Astrocyte of the cerebellum (primary cell): Measurements from ENCODE around the gene KANSL1L.

Experiments
- DNase-seq: peaks from one replicate; pipeline ENCODE4 v3.0.0-alpha.2; 2011; ENCODE audit warnings: low read depth
- H3K4me3 ChIP-seq: 2 replicates; pipeline ENCODE4 v1.5.1; 2011; ENCODE audit warnings: mild to moderate bottlenecking, low read depth, low read length, moderate library complexity
- in situ Hi-C: cut with HindIII; loops from 2 replicates; pipeline ENCODE4 v1.10.0; 2017; ENCODE audit warnings: low sequenced_read_pairs
- TF ChIP-seq, protein P1 (sequence below): IDR thresholded peaks from 2 replicates; pipeline ENCODE4 v1.5.1; 2012; ENCODE audit warnings: low read length, low read depth, moderate library complexity, mild to moderate bottlenecking; ENCODE audit errors: missing control alignments

KANSL1L gene

GRCh38 chr2:210009126-210009525, 162.1 kb downstream of the KANSL1L start:
- H3K4me3 ChIP-seq = no peak overlapping the region
- TF ChIP-seq, protein P1, sequence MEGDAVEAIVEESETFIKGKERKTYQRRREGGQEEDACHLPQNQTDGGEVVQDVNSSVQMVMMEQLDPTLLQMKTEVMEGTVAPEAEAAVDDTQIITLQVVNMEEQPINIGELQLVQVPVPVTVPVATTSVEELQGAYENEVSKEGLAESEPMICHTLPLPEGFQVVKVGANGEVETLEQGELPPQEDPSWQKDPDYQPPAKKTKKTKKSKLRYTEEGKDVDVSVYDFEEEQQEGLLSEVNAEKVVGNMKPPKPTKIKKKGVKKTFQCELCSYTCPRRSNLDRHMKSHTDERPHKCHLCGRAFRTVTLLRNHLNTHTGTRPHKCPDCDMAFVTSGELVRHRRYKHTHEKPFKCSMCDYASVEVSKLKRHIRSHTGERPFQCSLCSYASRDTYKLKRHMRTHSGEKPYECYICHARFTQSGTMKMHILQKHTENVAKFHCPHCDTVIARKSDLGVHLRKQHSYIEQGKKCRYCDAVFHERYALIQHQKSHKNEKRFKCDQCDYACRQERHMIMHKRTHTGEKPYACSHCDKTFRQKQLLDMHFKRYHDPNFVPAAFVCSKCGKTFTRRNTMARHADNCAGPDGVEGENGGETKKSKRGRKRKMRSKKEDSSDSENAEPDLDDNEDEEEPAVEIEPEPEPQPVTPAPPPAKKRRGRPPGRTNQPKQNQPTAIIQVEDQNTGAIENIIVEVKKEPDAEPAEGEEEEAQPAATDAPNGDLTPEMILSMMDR = no peak
- no peak for DNase-seq
- in situ Hi-C loops = no loop called here

GRCh38 chr2:210007895-210008294, 163.3 kb downstream of the KANSL1L start:
- H3K4me3 ChIP-seq = no peak overlapping the region
- TF ChIP-seq, protein P1 = no peak
- DNase-seq = no peak
- in situ Hi-C loops = no loop called here

- DNase-seq = no peak
- TF ChIP-seq, protein P1 = no peak
Measured at GRCh38 chr2:210004881-210005280, 166.3 kb downstream of the KANSL1L start.

DNA sequence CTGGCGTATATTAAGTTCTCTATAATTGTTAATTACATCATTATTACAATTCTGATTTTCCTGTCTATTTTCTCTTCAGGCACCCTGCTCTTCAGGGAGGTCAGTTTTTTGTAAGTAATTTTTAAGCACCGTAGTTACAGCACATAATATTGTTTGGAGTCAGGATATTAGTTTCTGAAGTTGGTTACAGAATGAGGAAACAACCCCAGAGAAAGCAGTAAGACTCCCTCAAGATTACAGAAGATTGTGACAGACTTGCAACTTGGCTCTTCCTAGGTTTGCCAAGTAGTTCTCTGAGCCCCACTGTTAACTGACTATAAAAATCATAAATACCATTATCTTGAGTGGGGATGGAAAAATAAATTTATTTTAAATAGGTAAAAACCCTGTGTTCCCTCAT, 167.8 kb downstream of the KANSL1L start:
- H3K4me3 ChIP-seq = peak overlapping the region; percentile 89
- TF ChIP-seq, protein P1 = no peak
- in situ Hi-C loops = no loop called here
- DNase-seq = no peak

More at GRCh38 chr2:210004881-210005280, 166.3 kb downstream of the KANSL1L start:
- in situ Hi-C loops = no loop called here
- H3K4me3 ChIP-seq = no peak overlapping the region

- in situ Hi-C loops = no loop called here
Measured at GRCh38 chr2:210002158-210003157, 168.8 kb downstream of the KANSL1L start, which contains the start of gene RPE. TSS of gene RPE (plus strand) at chr2:210002638. CDS start at chr2:210002662, 24 bp downstream.

More at GRCh38 chr2:210002158-210003157, 168.8 kb downstream of the KANSL1L start, which contains the start of gene RPE:
- TF ChIP-seq, protein P1 = no peak
- DNase-seq = peak; percentile 83
- peak within 1 kb of the TSS; percentile 89 for H3K4me3 ChIP-seq
